H1 (cell line): Measurements from ENCODE around the gene KLHL2.

ENCODE experiments used
- GTF2F1 ChIP-seq: IDR thresholded peaks from 2 replicates; pipeline ENCODE4 v1.6.1; 2012; ENCODE audit warnings: low read depth, low read length, improper control_type of control experiment, borderline replicate concordance
- SP1 ChIP-seq: IDR thresholded peaks from 2 replicates; pipeline ENCODE4 v1.6.1; 2011; ENCODE audit warnings: low read depth, low read length
- SUZ12 ChIP-seq: fragments of 200-600 bp; sonication (generic); IDR thresholded peaks from 2 replicates; pipeline ENCODE4 v1.6.1; 2012; ENCODE audit warnings: mild to moderate bottlenecking, inconsistent platforms, low read length, moderate library complexity, mixed read lengths

GRCh38 chr4:165234766-165235165 is 27.4 kb downstream of the KLHL2 start:
- TF ChIP-seq SP1 (no peak), GTF2F1 (no peak), SUZ12 (no peak)
